Skeletal muscle satellite cell (primary cell): ENCODE results near the gene CFAP54.
"Not testable (repeated sequence)": the region's sequence is repeated elsewhere in the genome, so short reads cannot be mapped to it uniquely, and the experiment has no call there.

Experiments used
- H3K27me3 ChIP-seq: 2 replicates; pipeline ENCODE4 v1.7.0; 2013; ENCODE audit warnings: low read length; ENCODE audit not compliant: control insufficient read depth, insufficient read depth
- H3K36me3 ChIP-seq: 2 replicates; pipeline ENCODE4 v1.7.0; 2013; ENCODE audit warnings: mild to moderate bottlenecking, control low read depth, low read length; ENCODE audit not compliant: insufficient read depth
- H3K4me1 ChIP-seq: 2 replicates; pipeline ENCODE4 v1.7.0; 2013; ENCODE audit warnings: low read length; ENCODE audit not compliant: control insufficient read depth, insufficient read depth
- H3K4me2 ChIP-seq: 2 replicates; pipeline ENCODE4 v1.7.0; 2013; ENCODE audit warnings: mild to moderate bottlenecking, low read length
- H3K4me3 ChIP-seq: 2 replicates; pipeline ENCODE4 v1.7.0; 2013; ENCODE audit warnings: low read length
- H3K9ac ChIP-seq: 2 replicates; pipeline ENCODE4 v1.7.0; 2013; ENCODE audit warnings: mild to moderate bottlenecking, low read depth, low read length, moderate library complexity
- H3K9me3 ChIP-seq: replicated peaks from 2 replicates; pipeline ENCODE4 v1.7.0; 2013; ENCODE audit warnings: mild to moderate bottlenecking, control low read depth, low read length

The CFAP54 gene

GRCh38 chr12:96578526-96579125 lies 89.2 kb downstream of the CFAP54 start:
- no peaks in the 10 kb centered on the region for H3K4me1 ChIP-seq
- no peak overlapping the region for H3K9ac ChIP-seq
- H3K4me2 ChIP-seq, result no peak overlapping the region
- no peak overlapping the region for H3K4me3 ChIP-seq
- no peaks in the 10 kb centered on the region for H3K9me3 ChIP-seq
- peaks cover 3% of the 10 kb centered on the region for H3K27me3 ChIP-seq
- no peaks in the 10 kb centered on the region for H3K36me3 ChIP-seq

GRCh38 chr12:96585977-96586376 lies 96.6 kb downstream of the CFAP54 start:
- Histone ChIP-seq H3K4me1 (peaks cover 8% of the 10 kb centered on the region), H3K9me3 (no peaks in the 10 kb centered on the region)

GRCh38 chr12:96587691-96588090 lies 98.3 kb downstream of the CFAP54 start:
- Histone ChIP-seq H3K4me1 (peaks cover 8% of the 10 kb centered on the region), H3K27me3 (no peaks in the 10 kb centered on the region), H3K4me3 (no peak overlapping the region), H3K4me2 (no peak overlapping the region), H3K9ac (no peak overlapping the region), H3K9me3 (no peaks in the 10 kb centered on the region), H3K36me3 (no peaks in the 10 kb centered on the region)

More at GRCh38 chr12:96585977-96586376, 96.6 kb downstream of the CFAP54 start:
- H3K4me2 ChIP-seq, result no peak overlapping the region
- no peaks in the 10 kb centered on the region for H3K27me3 ChIP-seq
- no peak overlapping the region for H3K9ac ChIP-seq
- H3K36me3 ChIP-seq, result no peaks in the 10 kb centered on the region
- H3K4me3 ChIP-seq, result no peak overlapping the region

- H3K9me3 ChIP-seq, result no peaks in the 10 kb centered on the region
Measured at GRCh38 chr12:96590970-96591369, 101.6 kb downstream of the CFAP54 start.

GRCh38 chr12:96604374-96604773 lies 115.0 kb downstream of the CFAP54 start:
- H3K4me1 ChIP-seq, H3K9ac ChIP-seq, H3K27me3 ChIP-seq, H3K36me3 ChIP-seq, H3K9me3 ChIP-seq, H3K4me2 ChIP-seq, H3K4me3 ChIP-seq: not testable (repeated sequence)

More at GRCh38 chr12:96590970-96591369, 101.6 kb downstream of the CFAP54 start:
- H3K4me3 ChIP-seq, result no peak overlapping the region
- no peak overlapping the region for H3K9ac ChIP-seq
- H3K4me2 ChIP-seq, result no peak overlapping the region
- no peaks in the 10 kb centered on the region for H3K27me3 ChIP-seq
- H3K4me1 ChIP-seq, result peaks cover 6% of the 10 kb centered on the region
- no peaks in the 10 kb centered on the region for H3K36me3 ChIP-seq

- no peak overlapping the region for H3K9ac ChIP-seq
- H3K9me3 ChIP-seq, result no peaks in the 10 kb centered on the region
- no peaks in the 10 kb centered on the region for H3K4me1 ChIP-seq
- H3K4me3 ChIP-seq, result no peak overlapping the region
- no peak overlapping the region for H3K4me2 ChIP-seq
- no peaks in the 10 kb centered on the region for H3K36me3 ChIP-seq
- no peaks in the 10 kb centered on the region for H3K27me3 ChIP-seq
Measured at GRCh38 chr12:96605684-96606083, 116.3 kb downstream of the CFAP54 start.

- H3K9ac ChIP-seq, result no peak overlapping the region
- no peaks in the 10 kb centered on the region for H3K4me1 ChIP-seq
- no peaks in the 10 kb centered on the region for H3K27me3 ChIP-seq
Measured at GRCh38 chr12:96606134-96606533, 116.8 kb downstream of the CFAP54 start.

GRCh38 chr12:96606644-96607043 lies 117.3 kb downstream of the CFAP54 start:
- no peaks in the 10 kb centered on the region for H3K36me3 ChIP-seq
- no peaks in the 10 kb centered on the region for H3K4me1 ChIP-seq
- no peak overlapping the region for H3K4me2 ChIP-seq
- H3K27me3 ChIP-seq, result no peaks in the 10 kb centered on the region
- H3K4me3 ChIP-seq, result no peak overlapping the region
- no peaks in the 10 kb centered on the region for H3K9me3 ChIP-seq
- no peak overlapping the region for H3K9ac ChIP-seq

More at GRCh38 chr12:96606134-96606533, 116.8 kb downstream of the CFAP54 start:
- H3K4me3 ChIP-seq, result no peak overlapping the region
- H3K36me3 ChIP-seq, result no peaks in the 10 kb centered on the region
- H3K4me2 ChIP-seq, result no peak overlapping the region
- no peaks in the 10 kb centered on the region for H3K9me3 ChIP-seq

- Histone ChIP-seq H3K4me1 (no peaks in the 10 kb centered on the region), H3K27me3 (no peaks in the 10 kb centered on the region), H3K36me3 (no peaks in the 10 kb centered on the region), H3K9me3 (no peaks in the 10 kb centered on the region), H3K9ac (no peak overlapping the region), H3K4me3 (no peak overlapping the region), H3K4me2 (no peak overlapping the region)
Measured at GRCh38 chr12:96617178-96617577, 127.8 kb downstream of the CFAP54 start.

GRCh38 chr12:96623155-96623554 lies 133.8 kb downstream of the CFAP54 start:
- H3K4me1 ChIP-seq, result no peaks in the 10 kb centered on the region

GRCh38 chr12:96623656-96624217 lies 134.4 kb downstream of the CFAP54 start:
- H3K4me3 ChIP-seq, result no peak overlapping the region
- no peaks in the 10 kb centered on the region for H3K36me3 ChIP-seq
- no peak overlapping the region for H3K4me2 ChIP-seq
- H3K9ac ChIP-seq, result no peak overlapping the region
- H3K27me3 ChIP-seq, result no peaks in the 10 kb centered on the region
- no peaks in the 10 kb centered on the region for H3K9me3 ChIP-seq
- H3K4me1 ChIP-seq, result no peaks in the 10 kb centered on the region

More at GRCh38 chr12:96623155-96623554, 133.8 kb downstream of the CFAP54 start:
- Histone ChIP-seq H3K27me3 (no peaks in the 10 kb centered on the region), H3K36me3 (no peaks in the 10 kb centered on the region), H3K9ac (no peak overlapping the region), H3K4me3 (no peak overlapping the region), H3K4me2 (no peak overlapping the region), H3K9me3 (no peaks in the 10 kb centered on the region)

- Histone ChIP-seq H3K4me2 (no peak overlapping the region), H3K9ac (no peak overlapping the region), H3K9me3 (no peaks in the 10 kb centered on the region), H3K27me3 (no peaks in the 10 kb centered on the region), H3K36me3 (no peaks in the 10 kb centered on the region), H3K4me1 (no peaks in the 10 kb centered on the region), H3K4me3 (no peak overlapping the region)
Measured at GRCh38 chr12:96635844-96636243, 146.5 kb downstream of the CFAP54 start.
